GM12878 (cell line): ENCODE results near the gene COLQ. TPM values are rescaled to one million over a fixed set of nuclear protein-coding genes. Genes with fewer than 3 reads are reported as not detected.

Source experiments
- ATAC-seq: fragments of 200-7000 bp; cut with Tn5 transposase; 3 replicates; pipeline ENCODE4 v1.9.1; 2020; ENCODE audit warnings: mild to moderate bottlenecking, moderate library complexity
- BruUV-seq: library from RNA; stranded (reverse); fragments of 400-500 nt; replicated peaks from 2 replicates; lab custom pipeline; 2021; lab: Mats Ljungman, UMichigan
- CTCF ChIA-PET: fragments of 300-600 bp; sonication (Branson Sonifier 250); formaldehyde crosslinking; extraction: SDS; loops from one replicate; lab custom pipeline; 2021; ENCODE audit warnings: inconsistent platforms; lab: Yijun Ruan, JAX
- POLR2A ChIA-PET: fragments of 350-600 bp; formaldehyde crosslinking; extraction: SDS; loops from one replicate; lab custom pipeline; 2021; ENCODE audit warnings: inconsistent platforms; lab: Charles Lee
- RAD21 ChIA-PET: fragments of 300-600 bp; sonication (Branson Sonifier 250); formaldehyde crosslinking; loops from one replicate; lab custom pipeline; 2023; ENCODE audit warnings: antibody characterized with exemption; ENCODE audit not compliant: unreplicated experiment; lab: Charles Lee
- SMC1A ChIA-PET: fragments of 300-600 bp; sonication (Branson Sonifier 250); formaldehyde crosslinking; loops from one replicate; lab custom pipeline; 2023; ENCODE audit not compliant: unreplicated experiment, uncharacterized antibody; lab: Charles Lee
- DNase-seq: peaks from one replicate; pipeline ENCODE4 v3.0.0-alpha.2; 2011; ENCODE audit warnings: low read depth, low spot score
- FAIRE-seq: peaks from 3 replicates; lab custom pipeline; 2011; peaks lifted over from hg19 to GRCh38; lab: Jason Lieb, UNC
- H2AFZ ChIP-seq: 2 replicates; pipeline ENCODE4 v1.6.0; 2011; ENCODE audit warnings: low read depth, low read length, control low read depth; ENCODE audit not compliant: control insufficient read depth
- H3K27ac ChIP-seq: 2 replicates; pipeline ENCODE4 v1.5.1; 2011; ENCODE audit warnings: control low read depth; ENCODE audit not compliant: control insufficient read depth, insufficient read depth
- H3K27me3 ChIP-seq, 2 experiments: replicated peaks in 1 of 2; 2 replicates each; pipeline versions ENCODE4 v1.6.0 to v1.6.1; 2011; ENCODE audit warnings: low read length in 1 of 2; ENCODE audit not compliant: control insufficient read depth in 2 of 2, insufficient read depth in 2 of 2
- H3K36me3 ChIP-seq, 2 experiments: 2 replicates each; pipeline ENCODE4 v1.5.1; 2011; ENCODE audit warnings: low read length in 1 of 2; ENCODE audit not compliant: control insufficient read depth in 2 of 2, insufficient read depth in 2 of 2
- H3K4me1 ChIP-seq: 2 replicates; pipeline ENCODE4 v1.6.1; 2011; ENCODE audit warnings: mild to moderate bottlenecking, low read length, moderate library complexity, mixed read lengths; ENCODE audit not compliant: control insufficient read depth, insufficient read depth
- H3K4me2 ChIP-seq: 2 replicates; pipeline ENCODE4 v1.6.0; 2011; ENCODE audit warnings: control low read depth; ENCODE audit not compliant: control insufficient read depth, insufficient read depth
- H3K4me3 ChIP-seq: fragments of 200-600 bp; sonication (generic); 2 replicates; pipeline ENCODE4 v1.5.1; 2016
- H3K79me2 ChIP-seq: 2 replicates; pipeline ENCODE4 v1.6.0; 2011; ENCODE audit warnings: low read length; ENCODE audit not compliant: control insufficient read depth, insufficient read depth
- H3K9ac ChIP-seq: 2 replicates; pipeline ENCODE4 v1.8.0; 2011; ENCODE audit warnings: low read length, control low read depth, mixed read lengths; ENCODE audit not compliant: control insufficient read depth, insufficient read depth
- H3K9me3 ChIP-seq: replicated peaks from 3 replicates; pipeline ENCODE4 v1.5.1; 2011; ENCODE audit warnings: mild to moderate bottlenecking, low read length; ENCODE audit not compliant: control insufficient read depth, insufficient read depth
- H4K20me1 ChIP-seq: 2 replicates; pipeline ENCODE4 v1.6.0; 2011; ENCODE audit not compliant: control insufficient read depth, insufficient read depth
- ATF7 ChIP-seq: fragments of 450-650 bp; IDR thresholded peaks from 2 replicates; pipeline ENCODE4 v1.6.1; 2016; ENCODE audit warnings: low read depth, mild to moderate bottlenecking
- BRCA1 ChIP-seq: IDR thresholded peaks from 2 replicates; pipeline ENCODE4 v1.6.1; 2011; ENCODE audit warnings: low read depth, low read length, improper control_type of control experiment
- CBX5 ChIP-seq: sonication (generic); IDR thresholded peaks from 2 replicates; pipeline ENCODE4 v1.6.1; 2016; ENCODE audit warnings: low read depth, moderate library complexity, mild to moderate bottlenecking, inconsistent platforms
- EP300 ChIP-seq, 2 experiments: fragments of 150-350 bp in 1 of 2; IDR thresholded peaks; 2 replicates each; pipeline ENCODE4 v1.6.1; 2011 to 2012; ENCODE audit warnings: low read depth in 2 of 2, low read length in 2 of 2, borderline replicate concordance in 1 of 2, improper control_type of control experiment in 1 of 2, inconsistent platforms in 1 of 2; ENCODE audit not compliant: control insufficient read depth in 1 of 2
- ESRRA ChIP-seq: IDR thresholded peaks from 2 replicates; pipeline ENCODE4 v1.6.1; 2012; ENCODE audit warnings: mild to moderate bottlenecking, low read length, improper control_type of control experiment
- MYB ChIP-seq: fragments of 150-350 bp; IDR thresholded peaks from 2 replicates; pipeline ENCODE4 v1.6.1; 2014; ENCODE audit warnings: mild to moderate bottlenecking, low read depth, low read length, borderline replicate concordance
- NBN ChIP-seq: fragments of 450-650 bp; IDR thresholded peaks from 2 replicates; pipeline ENCODE4 v1.6.1; 2016
- RCOR1 ChIP-seq: conservative IDR thresholded peaks from 2 replicates; pipeline ENCODE4 v1.6.1; 2012; ENCODE audit warnings: low read depth, low read length, improper control_type of control experiment
- SMAD1 ChIP-seq: fragments of 450-650 bp; IDR thresholded peaks from 2 replicates; pipeline ENCODE4 v1.6.1; 2018; ENCODE audit warnings: mild to moderate bottlenecking, low read depth; ENCODE audit not compliant: partially characterized antibody
- TAF1 ChIP-seq: IDR thresholded peaks from 2 replicates; pipeline ENCODE4 v1.6.1; 2011; ENCODE audit warnings: mild to moderate bottlenecking, low read depth, low read length, borderline replicate concordance
- WGBS: methylation state at CpG from one replicate; pipeline ENCODE4 v1.1.6; 2016; ENCODE audit warnings: low lambda C conversion rate; ENCODE audit not compliant: insufficient replicate concordance, insufficient coverage; ENCODE audit errors: missing lambda C conversion rate; 5-methylcytosine and 5-hydroxymethylcytosine counted together
- in situ Hi-C: fragments of 300-500 bp; cut with MboI; formaldehyde crosslinking; loops from 9 replicates; pipeline ENCODE4 v1.14.3; 2018; ENCODE audit warnings: mixed read lengths
- intact Hi-C: fragments of 100-400 bp; cut with micrococcal nuclease; formaldehyde crosslinking; loops from one replicate; pipeline ENCODE4 v1.14.2; 2022; ENCODE audit not compliant: unreplicated experiment
- polyA plus RNA-seq, 11 experiments: library from polyadenylated mRNA; depleted of rRNA in 4 of 11; unstranded in 6 of 11; stranded (reverse) in 5 of 11; fragments of >200 nt; fragmentation: Nextera tagmentation in 4 of 11; fragmentation: Illumina TruSeq in 1 of 11; extraction: Ambion mirVana in 4 of 11; extraction: Trizol in 1 of 11; gene quantifications; 1 replicate in 1 of 11; 2 replicates in 10 of 11; pipeline versions ENCODE4 v1.2.1 to v1.2.3, GENCODE V29; 2011 to 2016; ENCODE audit warnings: inconsistent platforms in 2 of 11, missing spikeins in 2 of 11, low read depth in 1 of 11
- total RNA-seq, 4 experiments: library from RNA; depleted of rRNA in 3 of 4; stranded (reverse); fragments of >200 nt in 3 of 4; fragmentation: Illumina TruSeq in 1 of 4; extraction: Trizol in 1 of 4; gene quantifications; 2 replicates each; pipeline versions ENCODE4 v1.2.1 to v1.2.3, GENCODE V29; 2013 to 2021

Gene COLQ
- total and polyA plus RNA-seq, 10 of the 15 experiments (the other 5 are each of a cell fraction or from before 2014, with no cell fraction given) = 0.13 to 2.7 (median 0.70) TPM

DNA sequence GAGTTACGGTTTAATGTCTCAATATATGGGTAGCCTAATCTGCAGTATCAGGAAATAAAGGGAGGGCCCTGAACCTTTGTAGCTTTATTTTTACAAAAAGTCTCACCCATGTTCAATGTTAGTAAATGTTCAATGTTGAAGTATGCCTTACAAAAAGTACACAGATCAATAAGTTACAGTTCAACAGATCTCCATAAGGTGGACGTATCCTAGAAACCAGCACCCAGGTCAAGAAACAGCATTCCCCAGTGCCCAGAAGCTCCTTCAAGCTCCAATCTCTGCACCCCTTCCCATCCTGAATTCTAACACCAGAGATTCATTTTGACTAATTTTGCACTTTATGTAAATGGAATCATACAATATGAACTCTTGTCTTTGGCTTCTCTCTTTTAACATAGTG, 31.3 kb downstream of the COLQ start (continued):
- TF ChIP-seq ESRRA (no peak), SMAD1 (no peak), EP300 (IDR thresholded peaks at IDR 0.05; ENCODE audit: borderline replicate concordance in 1 of 2, control insufficient read depth in 1 of 2, low read depth in 2 of 2, low read length in 2 of 2) (no peak)

DNA sequence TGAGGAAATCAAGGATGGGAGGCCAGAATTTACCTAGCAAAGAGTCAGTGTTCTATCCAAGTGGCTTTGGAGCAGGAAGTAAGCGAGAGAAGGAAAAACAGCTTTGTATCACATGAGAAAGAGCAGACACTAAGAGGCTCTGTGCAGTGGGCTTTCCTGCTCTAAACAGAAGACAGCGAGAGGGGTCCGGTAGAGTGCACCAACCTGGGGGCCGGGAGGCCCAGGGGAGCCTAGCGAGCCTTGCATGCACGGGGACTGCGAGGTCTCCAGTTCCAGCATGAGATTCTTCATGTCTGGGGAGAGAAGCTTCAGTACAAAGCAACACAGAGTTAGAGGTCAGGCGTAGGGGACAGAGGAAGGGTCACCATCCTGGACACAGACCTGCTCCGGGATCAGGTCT, 33.5 kb downstream of the COLQ start:
- Histone ChIP-seq H2AFZ (no peak overlapping the region), H3K4me3 (no peak overlapping the region), H3K9ac (no peak overlapping the region), H3K27ac (no peak overlapping the region), H3K4me2 (no peak overlapping the region), H4K20me1 (no peaks in the 10 kb centered on the region), H3K79me2 (no peaks in the 10 kb centered on the region), H3K27me3 (no peaks in the 10 kb centered on the region), H3K9me3 (no peaks in the 10 kb centered on the region; the same call in 2 of the 3 replicates), H3K36me3 (no peaks in the 10 kb centered on the region), H3K4me1 (peaks cover 9% of the 10 kb centered on the region)
- intact Hi-C loops = no loop called here
- POLR2A ChIA-PET = no interaction called here
- RAD21 ChIA-PET = no interaction called here
- FAIRE-seq (no peak), DNase-seq (no peak), ATAC-seq (no peak)
- WGBS = 74% methylated on average over 9 of the region's 9 CpGs
- CTCF ChIA-PET = no interaction called here
- in situ Hi-C loops = no loop called here
- SMC1A ChIA-PET = interaction anchor here (1.4 kb wide), 1 partner anchor 16 kb away, joined by 3 read pairs; no protein-coding TSS in a partner anchor
- no TSS peak for BruUV-seq
- TF ChIP-seq ATF7 (no peak), SMAD1 (no peak), RCOR1 (no peak), ESRRA (no peak), BRCA1 (no peak), CBX5 (no peak), NBN (no peak), TAF1 (no peak), MYB (no peak)
